Adrenal gland (tissue), 5 donors: ENCODE measurements around the gene NAV2.

Source experiments
- POLR2A ChIP-seq, 2 donors: fragments of 450-650 bp; IDR thresholded peaks; one replicate each; pipeline ENCODE4 v1.6.1; 2017; ENCODE audit warnings: antibody characterized with exemption in 2 of 2, mild to moderate bottlenecking in 2 of 2, moderate library complexity in 1 of 2
- TF ChIP-seq, protein P1 (sequence below), 6 experiments: fragments of 450-650 bp in 4 of 6; fragments of 200-600 bp in 2 of 6; sonication (generic) in 1 of 6; IDR thresholded peaks; 1 replicate in 5 of 6; 2 replicates in 1 of 6; pipeline versions ENCODE4 v1.5.1 to v1.8.0; 2016 to 2021; ENCODE audit warnings: antibody characterized with exemption in 6 of 6, mild to moderate bottlenecking in 2 of 6, moderate library complexity in 1 of 6
- donor health status: DM: no; HTN: no; CAD: no.

DNA sequence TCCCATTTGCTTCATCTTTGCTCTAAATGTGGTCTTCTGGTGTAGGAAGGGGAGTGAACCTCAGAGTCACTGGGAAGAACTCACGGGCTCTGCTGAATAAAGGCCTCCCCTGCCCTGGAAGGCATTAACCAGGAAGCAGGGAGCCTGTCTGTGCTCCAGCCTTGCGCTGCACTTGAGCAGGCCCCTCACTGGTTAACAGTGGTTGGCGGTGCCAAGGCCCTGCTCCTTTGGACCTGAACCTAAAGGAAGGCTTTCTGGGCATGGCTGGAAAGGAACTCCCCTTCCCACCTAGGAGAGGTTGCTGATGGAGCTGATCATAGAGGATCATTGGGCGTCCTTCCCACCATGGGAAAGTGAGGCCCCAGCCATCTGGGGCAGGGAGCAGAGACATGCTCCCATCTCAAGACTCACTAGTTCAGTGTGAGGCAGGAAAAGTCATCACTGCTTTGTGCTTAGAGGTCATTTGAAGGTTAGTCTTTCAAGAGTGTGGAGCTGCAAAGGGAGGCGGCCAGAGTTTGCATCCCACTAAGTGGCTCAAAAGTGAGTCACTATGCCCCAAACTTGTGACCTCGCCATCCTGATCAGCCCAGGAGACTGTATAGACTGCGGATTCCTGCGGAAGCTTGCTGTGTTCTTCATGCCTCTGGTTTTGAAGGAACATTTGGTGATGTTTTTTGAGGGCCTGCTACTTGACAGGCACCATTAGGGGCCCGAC lies 397.3 kb downstream of the NAV2 start:
- TF ChIP-seq, protein P1, sequence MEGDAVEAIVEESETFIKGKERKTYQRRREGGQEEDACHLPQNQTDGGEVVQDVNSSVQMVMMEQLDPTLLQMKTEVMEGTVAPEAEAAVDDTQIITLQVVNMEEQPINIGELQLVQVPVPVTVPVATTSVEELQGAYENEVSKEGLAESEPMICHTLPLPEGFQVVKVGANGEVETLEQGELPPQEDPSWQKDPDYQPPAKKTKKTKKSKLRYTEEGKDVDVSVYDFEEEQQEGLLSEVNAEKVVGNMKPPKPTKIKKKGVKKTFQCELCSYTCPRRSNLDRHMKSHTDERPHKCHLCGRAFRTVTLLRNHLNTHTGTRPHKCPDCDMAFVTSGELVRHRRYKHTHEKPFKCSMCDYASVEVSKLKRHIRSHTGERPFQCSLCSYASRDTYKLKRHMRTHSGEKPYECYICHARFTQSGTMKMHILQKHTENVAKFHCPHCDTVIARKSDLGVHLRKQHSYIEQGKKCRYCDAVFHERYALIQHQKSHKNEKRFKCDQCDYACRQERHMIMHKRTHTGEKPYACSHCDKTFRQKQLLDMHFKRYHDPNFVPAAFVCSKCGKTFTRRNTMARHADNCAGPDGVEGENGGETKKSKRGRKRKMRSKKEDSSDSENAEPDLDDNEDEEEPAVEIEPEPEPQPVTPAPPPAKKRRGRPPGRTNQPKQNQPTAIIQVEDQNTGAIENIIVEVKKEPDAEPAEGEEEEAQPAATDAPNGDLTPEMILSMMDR (IDR thresholded peaks at IDR 0.05) = no peak
- no peak for TF ChIP-seq POLR2A (IDR thresholded peaks at IDR 0.05)
